GM18519 (cell line): ENCODE data around the gene WDR86.

Source experiments
- ATAC-seq: cut with Tn5 transposase; IDR thresholded peaks from one replicate; pipeline ENCODE4 v1.9.1; 2021; ENCODE audit warnings: mild to moderate bottlenecking, moderate library complexity; ENCODE audit not compliant: unreplicated experiment, low FRiP score

The WDR86 gene

DNA sequence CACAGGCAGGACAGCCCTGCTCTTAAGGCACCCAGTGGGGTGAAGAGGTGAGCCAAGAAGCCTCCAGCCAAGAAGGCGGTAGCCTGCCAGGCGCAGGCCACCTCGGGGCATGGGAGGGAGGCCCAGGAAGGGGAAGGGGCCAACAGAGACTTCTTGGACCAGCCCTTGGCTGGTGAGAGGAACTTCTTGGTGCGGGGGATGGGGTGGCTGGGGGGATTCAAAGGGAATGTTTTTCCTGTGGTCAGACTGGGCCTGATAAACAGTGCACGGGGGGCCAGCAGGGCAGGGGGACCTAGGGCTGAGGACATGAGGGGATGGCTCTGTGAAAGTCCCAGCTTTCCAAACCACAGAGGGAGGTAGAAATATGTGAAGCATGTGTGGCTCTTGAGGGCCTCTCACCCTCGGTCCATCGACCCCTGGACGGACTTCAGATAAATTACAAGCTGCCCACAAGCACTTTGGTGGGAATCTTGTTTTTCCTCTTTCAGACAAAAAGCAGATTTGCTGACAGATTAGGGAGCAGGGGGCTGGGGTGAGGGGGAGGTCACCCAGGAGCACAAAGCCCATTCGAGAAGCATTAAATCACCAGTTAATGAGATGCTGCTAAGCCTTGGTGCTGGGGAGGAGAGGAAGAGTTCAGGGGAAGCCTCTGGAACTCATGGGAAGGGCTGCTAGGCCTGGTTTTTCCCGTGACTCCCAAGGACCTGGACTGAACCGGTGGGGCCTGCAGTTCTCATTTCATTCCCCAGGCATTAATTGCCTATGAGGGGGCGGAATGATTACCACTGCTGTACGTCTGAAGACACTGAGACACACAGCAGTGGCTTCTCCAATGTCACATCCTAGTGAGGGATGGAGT is 18.8 kb upstream of the WDR86 start:
- no peak for ATAC-seq

DNA sequence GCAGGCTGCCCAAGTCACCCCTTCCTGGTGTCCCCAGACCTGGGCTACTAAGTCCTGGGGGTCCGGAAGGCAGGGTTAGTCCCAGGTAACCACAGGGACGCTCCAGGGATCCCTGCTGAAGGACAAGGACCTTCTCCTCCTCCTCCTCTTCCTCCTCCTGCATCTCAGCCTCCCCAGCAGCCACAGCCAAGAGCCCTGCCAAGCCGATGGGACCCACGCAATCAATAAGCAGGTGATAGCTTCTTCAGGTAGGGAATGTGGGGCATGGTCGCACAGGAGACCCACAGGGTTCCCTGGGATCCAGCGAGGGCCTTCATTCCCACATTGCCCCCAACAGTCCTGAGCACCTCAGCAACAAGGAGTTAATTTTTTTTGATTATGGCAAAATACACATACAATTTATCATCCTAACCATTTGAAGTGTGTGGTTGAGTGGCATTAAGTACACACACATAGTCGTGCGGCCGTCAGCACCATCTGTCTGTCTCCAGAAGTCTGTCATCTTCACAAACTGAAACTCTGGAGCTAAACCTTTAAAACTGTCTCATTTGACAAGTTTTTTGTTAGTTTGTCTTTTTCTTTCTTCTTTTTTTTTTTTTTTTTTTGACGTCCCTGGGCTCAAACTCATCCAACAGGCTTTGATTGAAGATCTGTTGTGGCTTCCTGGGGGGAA is 18.0 kb upstream of the WDR86 start:
- ATAC-seq: no peak

DNA sequence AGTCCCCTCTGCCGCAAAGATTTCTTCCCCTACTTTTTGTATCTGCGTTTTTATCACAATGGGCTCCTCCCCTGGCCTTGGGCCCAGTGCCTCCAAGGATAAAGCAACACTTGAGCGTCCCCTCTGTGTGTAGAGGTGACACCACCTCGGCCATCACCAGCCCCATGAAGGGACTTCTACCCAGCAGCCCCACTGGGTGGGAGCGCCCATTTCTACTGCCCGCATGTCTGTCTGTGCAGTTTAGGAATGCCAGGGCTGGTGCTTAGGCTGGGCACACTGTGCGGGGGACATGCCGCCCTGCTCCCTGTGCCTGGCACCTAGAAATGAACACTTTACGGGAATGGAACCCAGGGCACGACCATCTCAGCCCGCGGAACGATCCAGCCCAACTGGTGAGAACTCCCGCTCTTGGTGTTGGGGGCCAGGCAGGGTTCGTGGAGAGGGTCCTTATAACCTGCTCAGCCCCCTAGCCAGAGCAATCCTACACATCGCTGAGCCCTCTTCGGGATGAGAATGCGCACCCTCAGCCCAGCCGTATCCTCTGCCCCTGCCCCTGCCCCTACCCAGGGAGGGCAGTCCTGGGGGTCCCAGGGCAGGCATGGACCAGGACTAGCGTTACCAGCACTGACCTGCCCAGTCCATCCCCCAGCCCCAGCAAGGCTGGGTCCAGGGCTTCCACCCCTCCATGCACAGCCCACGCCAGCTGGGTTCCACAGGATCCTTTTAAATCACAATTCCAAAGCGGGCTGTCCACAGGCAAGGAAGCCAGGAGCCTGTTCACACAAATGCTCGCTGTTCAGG is 17.3 kb upstream of the WDR86 start:
- no peak for ATAC-seq

DNA sequence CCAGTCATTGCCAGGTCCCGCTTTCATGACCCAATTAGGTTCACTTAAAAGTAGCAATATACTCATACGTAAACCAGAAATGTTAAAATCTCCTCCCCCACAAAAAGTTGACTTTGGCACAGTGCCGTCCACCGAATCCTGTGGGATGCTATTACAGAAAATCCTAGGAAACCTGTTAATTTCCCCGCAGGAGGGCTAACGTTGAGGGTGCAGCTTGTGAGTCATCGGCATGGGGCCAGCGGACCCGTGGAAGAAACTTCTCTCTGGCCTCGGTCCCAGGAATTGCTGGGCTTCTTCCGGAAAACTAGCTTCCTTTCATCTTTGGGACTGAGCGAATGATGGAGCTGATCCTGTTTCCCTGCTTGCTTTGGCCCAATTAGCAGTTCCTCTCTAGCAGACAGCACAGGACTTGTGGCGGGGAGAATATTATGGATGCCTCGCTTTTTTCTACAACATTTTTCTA is 16.6 kb upstream of the WDR86 start:
- no peak for ATAC-seq

DNA sequence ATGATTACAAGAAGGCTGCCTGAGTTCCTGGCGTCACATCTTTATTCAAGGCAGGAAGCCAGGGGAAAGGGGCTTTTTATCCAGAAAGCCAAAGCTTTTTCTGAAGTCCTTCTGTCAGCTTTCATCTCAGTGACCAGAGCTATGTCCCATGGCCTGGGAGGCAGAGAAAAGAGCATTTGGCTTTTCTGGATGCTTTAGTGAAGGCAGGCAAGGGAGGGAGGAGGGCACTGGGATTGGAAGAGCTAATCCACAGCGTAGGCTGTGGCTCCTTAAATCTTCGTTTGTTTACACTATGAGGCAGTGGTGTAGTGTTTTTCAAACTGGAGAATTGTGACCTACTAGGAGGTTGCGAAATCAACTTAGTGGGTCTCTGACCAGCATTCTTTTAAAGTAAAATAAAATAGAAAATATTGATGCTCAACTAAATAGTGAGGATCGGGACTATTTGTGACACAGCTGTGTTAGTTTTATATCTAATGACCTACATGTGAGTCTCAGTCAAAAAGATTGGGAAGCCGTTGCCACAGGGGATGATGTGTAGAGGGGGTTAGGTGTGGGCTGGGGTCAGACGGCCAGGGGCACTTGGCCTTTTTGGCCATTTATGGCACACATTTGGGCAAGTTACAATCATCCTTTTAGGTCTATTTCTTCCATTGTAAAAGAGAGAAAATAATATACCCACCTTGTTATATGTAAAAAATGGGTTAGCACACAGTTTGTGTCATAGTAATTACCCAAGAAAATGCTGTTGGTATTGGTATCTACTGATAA is 16.0 kb upstream of the WDR86 start:
- ATAC-seq: no peak

DNA sequence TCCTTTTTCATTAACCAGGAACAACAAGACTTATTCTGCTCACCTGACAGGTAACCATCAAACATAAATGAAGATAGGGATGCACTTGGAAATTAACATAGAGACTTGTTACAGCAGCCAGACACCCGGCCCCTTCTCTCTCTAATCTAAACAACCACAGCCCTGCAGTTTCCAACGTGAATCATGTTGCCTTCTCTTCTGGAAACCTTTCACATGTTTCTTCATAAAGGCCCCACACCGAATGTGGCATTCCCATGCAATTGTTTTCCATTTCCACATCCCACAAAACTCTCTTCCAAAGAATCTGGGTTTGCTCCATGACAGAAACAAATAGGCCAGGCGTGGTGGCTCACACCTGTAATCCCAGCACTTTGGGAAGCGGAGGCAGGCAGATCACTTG is 15.0 kb upstream of the WDR86 start:
- no peak for ATAC-seq

DNA sequence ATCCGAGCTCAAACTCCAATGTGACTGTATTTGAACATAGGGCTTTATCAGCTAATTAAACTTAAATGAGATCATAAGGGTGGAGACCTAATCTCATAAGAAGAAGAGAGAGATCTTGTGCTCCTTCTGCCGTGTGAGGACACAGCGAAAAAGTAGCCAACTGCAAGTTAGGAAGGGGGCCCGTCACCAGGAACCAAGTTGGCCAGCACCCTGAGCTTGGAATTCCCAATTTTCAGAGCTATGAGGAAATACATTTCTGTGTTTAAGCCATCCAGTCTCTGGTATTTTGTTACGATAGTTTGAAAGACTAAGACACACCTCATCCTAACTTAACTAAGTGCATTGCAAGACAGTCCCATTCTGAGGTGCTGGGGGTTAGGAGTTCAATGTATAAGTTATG is 14.1 kb upstream of the WDR86 start:
- no peak for ATAC-seq

DNA sequence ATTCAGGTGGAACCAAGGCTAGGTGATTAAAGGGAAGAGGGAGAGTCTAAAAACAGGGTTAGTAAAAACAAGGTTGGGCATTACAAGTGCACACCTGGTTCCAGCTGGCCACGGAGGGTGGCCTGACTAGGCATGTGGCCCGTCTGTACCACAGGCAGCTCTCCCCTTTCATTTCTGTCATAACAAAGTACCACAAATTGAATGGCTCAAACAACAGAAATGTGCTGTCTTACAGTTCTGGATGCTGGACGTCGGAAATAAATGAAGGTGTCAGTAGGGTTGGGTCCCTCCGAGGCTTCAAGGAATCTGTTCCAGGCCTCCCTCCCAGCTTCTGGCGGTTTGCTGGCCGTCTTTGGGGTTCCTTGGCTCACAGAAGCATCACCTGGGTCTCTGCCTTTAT is 13.4 kb upstream of the WDR86 start:
- ATAC-seq: no peak

DNA sequence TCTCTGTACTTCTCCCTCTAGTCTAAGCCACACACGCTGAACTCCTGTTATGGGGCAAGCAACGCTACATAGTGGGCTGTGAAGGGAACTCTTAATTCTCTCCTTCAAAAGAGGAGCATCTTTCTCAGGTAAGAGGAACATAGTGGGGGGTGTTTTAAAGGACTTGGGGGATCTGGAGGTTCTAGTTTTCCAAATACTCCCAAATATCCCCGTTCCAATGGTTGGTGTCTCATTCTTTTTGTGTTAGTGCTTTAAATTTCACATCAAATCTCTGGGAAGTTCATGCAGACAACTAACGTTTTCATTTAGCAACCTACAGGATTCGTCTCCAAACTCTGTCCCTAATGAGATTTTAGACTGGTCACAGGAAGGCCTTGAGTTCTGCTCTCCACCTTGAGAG is 12.4 kb upstream of the WDR86 start:
- no peak for ATAC-seq

DNA sequence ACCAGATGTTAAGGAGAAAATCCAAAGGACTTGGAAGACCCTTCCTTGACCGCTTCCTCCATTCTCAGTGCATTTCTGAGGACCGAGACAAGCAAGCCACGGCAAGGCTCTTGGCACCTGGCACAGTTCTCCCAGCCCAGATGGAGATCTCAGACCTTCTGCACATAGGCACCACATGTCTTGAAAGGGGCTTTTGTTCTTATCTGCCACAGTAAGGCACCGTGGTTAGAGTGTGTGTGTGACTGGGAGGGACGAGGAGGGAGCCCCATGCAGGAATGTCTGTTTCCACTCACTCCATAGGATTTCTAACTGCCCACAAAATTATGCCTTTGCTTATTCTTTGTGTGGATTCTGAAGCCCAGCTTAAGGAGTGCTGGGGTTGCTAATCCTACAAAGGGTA is 10.3 kb upstream of the WDR86 start:
- ATAC-seq: no peak

DNA sequence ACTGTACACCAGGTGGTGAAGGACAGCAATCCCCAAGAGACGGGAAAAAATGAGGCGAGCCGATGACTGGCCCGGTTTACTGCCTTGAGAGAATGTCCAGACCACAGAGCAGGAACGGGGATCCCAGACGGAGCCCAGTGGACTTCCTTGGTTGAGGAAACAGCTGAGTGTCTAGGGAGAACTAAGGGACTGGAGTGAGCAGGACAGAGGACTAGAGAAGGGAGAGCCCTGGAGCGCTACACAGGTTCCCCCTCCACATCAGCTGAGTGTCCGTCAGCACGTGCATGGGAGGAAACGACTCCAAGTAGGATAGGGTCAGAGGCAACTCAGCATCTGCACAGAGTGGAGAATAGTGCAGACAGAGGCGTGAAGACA is 7.1 kb upstream of the WDR86 start:
- no peak for ATAC-seq

DNA sequence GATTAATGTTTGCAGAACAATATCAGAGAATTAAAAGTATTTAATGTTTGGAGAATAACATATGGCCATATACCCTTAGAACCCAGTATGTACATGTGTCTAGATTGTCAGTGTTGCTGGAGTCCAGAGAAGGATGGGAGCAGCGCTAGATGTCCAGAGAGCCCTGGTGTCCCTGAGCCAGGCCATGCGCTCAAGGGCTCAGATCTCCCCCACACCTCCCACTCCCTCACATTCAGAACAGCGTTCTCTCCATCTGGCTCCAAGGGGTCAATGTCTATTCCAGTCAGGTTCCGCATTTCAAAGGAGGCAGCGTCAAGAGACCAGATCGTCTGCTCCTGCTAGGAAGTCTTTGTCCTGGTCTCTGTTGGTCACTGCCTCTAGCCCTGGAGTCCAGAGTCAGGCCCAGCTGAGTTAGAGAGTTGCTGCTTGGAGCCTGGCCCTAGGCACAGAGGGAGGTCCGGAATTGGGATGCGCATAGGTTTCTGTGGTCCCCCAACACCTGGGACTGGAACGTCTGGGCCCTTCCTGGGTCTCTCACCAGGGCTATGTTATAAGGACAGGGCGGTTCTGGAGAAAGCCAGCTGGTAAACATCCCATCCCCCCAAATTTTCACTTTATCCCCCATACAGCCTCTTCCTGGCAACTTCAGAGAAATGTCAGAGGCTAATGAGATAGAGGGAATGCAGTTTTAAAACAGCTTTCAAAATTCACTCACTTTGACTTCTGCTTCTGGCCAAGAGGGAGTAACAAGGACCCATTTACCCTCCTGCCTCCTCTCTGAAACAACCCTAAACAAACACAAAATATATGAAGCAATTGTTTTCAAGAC is 6.5 kb upstream of the WDR86 start:
- no peak for ATAC-seq

DNA sequence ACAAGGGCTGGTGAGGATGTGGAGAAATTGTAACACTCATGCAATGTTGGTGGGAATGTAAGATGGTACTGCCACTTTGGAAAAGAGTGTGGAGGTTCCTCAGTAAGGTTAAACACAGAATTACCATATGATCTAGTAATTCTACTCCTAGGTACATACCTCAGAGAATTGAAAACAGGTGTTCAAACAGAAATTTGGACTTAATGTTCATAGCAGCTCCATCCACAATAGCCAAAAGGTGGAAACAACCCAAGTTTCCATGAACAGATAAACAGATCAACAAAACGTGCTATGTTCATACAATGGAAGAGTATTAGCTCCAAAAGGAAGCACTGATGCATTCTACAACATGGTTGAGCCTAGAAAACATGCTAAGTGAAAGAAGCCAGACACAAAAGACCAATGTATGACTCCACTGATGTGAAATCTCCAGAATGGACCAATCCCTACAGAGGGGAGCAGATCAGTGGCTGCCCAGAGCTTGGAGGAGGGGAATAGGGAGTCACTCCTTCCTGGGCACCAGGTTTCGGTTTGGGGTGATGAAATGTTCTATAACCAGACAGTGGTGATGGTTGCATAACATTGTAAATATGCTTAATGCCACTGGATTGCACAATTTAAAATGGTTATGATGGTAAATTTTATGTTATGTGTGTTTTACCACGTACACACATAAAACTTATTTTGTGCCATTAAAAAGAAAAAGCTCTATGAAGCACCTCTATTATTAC is 5.7 kb upstream of the WDR86 start:
- no peak for ATAC-seq

DNA sequence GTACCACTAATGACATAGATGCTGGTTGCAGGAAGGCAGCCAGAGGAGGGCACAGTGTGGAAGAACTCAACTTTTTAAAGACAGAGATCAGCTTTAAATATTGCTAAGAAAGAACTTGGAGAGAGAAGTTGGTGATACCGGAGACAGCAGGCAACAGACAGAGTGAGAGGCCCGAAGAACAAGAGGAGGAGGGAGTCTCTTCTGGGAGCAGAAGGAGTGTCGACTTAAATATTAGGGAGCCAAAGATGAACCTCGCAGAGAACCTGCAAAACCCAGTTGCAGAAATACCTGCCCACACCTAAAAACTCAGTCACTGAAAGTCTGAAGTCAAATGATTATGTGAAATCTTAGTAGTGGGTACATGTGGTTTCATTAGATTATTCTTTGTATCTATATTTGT is 3.4 kb upstream of the WDR86 start:
- ATAC-seq: no peak

DNA sequence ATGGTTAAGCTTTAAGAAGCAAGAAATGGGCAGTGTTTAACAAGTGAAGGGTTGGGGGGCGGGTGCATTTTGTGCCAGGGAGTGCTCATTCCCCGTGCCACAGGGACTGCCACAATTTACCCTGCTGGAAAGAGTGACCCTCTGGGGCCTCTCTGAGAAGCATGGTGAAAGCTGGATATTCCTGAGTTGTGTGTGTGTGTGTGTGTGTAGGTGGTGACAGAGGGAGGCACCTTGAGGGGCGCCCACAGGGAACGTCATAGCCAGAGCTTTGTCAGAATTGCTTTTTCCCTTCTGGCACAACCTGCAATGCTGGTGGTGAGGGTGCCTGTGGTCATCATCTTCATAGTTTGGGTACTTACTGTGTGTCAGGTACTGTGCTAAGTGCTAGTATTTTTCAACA is 2.5 kb upstream of the WDR86 start:
- ATAC-seq: no peak

DNA sequence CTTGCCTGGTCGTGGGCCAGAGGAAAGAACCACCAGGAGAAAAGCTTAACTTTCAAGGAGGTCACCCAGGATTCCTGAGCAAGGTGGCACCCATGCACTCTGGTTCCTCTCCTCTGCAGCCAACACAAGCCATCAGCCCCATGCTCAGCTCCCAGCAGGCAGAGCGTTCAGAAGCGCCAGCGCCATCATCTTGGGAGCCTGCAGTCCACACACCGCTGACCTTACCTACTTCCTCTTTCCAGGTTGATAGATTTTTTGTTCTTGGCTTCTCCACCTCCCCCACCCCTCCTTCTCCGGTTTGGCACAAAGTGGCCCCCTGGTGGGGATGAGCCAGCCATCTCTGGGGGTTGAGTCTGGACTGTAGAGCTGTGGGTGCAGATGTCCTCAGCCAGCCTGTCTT is 1.7 kb upstream of the WDR86 start:
- no peak for ATAC-seq

DNA sequence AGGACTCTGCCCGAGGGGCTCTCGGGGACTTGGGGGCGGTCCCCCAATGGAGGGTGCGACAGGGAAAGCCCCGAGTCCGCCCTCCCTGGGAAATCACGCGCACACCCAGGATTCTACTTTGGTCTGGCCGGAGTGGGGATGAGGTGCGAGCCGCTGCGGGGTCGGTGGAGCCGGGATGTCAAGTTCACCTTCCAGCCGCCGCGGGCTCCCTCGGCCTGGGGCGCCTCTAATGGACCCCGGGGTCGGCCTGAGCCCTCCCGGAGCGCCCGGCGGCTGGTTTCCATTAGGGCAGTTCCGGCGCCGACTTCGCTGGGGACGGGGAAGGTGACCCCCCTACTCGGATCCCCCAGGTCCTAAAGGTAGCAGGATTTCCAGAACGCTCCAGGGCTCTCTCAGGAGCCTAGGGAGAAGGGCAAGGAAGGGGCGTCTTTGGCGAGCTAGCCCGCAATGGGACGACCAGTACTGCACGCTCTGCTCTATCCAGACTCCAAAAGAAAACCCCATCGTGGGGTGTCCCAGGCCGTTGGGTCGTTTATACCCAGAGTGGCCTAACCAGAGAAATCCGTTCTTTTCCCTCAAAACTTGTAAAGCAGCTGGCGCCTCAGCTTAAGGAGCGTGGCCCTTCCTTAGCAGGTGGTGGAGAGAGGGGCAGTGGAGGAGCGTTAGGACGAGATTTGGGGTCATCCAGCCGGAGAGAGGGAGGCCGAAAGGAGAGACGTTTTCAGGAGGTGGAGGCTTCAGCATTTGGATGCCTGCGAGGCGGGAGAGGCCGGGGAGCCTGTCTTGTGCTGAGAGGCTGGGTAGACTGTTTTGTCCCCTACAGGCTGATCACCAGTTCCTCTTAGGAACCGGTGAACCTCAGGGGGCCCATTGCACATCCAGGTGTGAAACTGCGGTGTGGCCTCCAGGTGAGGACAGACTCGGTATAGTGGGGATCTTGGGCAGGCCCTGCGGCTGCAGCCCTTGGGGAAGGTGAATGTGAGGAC is 860 bp upstream of the WDR86 start:
- ATAC-seq: no peak
